GM23338 (cell line): ENCODE results near the gene XIST.
"Not testable (repeated sequence)": the region's sequence is repeated elsewhere in the genome, so short reads cannot be mapped to it uniquely, and the experiment has no call there.

Experiments
- CREB1 ChIP-seq: fragments of 250-450 bp; sonication (Bioruptor Pico); IDR thresholded peaks from 2 replicates; pipeline ENCODE4 v1.5.0; 2020; ENCODE audit warnings: low read depth, mild to moderate bottlenecking, moderate library complexity
- ETS1 ChIP-seq: IDR thresholded peaks from 2 replicates; pipeline ENCODE4 v1.6.1; 2016; ENCODE audit warnings: antibody characterized with exemption
- EZH2 ChIP-seq: fragments of 200-600 bp; sonication (generic); IDR thresholded peaks from one replicate; pipeline ENCODE4 v1.8.0; 2017; ENCODE audit warnings: antibody characterized with exemption, mild to moderate bottlenecking, low read depth; ENCODE audit not compliant: unreplicated experiment
- EZH2phosphoT487 ChIP-seq: fragments of 200-600 bp; sonication (generic); IDR thresholded peaks from one replicate; pipeline ENCODE4 v1.8.1; 2018; ENCODE audit warnings: antibody characterized with exemption; ENCODE audit not compliant: unreplicated experiment
- JUNB ChIP-seq: IDR thresholded peaks from one replicate; pipeline ENCODE4 v1.6.1; 2016; ENCODE audit warnings: antibody characterized with exemption; ENCODE audit not compliant: unreplicated experiment
- POLR2AphosphoS5 ChIP-seq: IDR thresholded peaks from 2 replicates; pipeline ENCODE4 v1.6.1; 2016; ENCODE audit warnings: antibody characterized with exemption, low read depth
- REST ChIP-seq: IDR thresholded peaks from one replicate; pipeline ENCODE4 v1.6.1; 2018; ENCODE audit warnings: antibody characterized with exemption; ENCODE audit not compliant: unreplicated experiment
- TF ChIP-seq, protein P1 (sequence below), 2 experiments: fragments of 200-600 bp in 1 of 2; sonication (generic) in 1 of 2; conservative IDR thresholded peaks; 2 replicates each; pipeline versions ENCODE4 v1.5.1 to v1.6.1; 2016 to 2017; ENCODE audit warnings: antibody characterized with exemption in 2 of 2, low read depth in 2 of 2, mild to moderate bottlenecking in 2 of 2, moderate library complexity in 1 of 2

- not testable (repeated sequence) for TF ChIP-seq POLR2AphosphoS5; CREB1 (CRISPR knock-in tag); REST; JUNB; EZH2; EZH2phosphoT487; ETS1
- TF ChIP-seq, protein P1, sequence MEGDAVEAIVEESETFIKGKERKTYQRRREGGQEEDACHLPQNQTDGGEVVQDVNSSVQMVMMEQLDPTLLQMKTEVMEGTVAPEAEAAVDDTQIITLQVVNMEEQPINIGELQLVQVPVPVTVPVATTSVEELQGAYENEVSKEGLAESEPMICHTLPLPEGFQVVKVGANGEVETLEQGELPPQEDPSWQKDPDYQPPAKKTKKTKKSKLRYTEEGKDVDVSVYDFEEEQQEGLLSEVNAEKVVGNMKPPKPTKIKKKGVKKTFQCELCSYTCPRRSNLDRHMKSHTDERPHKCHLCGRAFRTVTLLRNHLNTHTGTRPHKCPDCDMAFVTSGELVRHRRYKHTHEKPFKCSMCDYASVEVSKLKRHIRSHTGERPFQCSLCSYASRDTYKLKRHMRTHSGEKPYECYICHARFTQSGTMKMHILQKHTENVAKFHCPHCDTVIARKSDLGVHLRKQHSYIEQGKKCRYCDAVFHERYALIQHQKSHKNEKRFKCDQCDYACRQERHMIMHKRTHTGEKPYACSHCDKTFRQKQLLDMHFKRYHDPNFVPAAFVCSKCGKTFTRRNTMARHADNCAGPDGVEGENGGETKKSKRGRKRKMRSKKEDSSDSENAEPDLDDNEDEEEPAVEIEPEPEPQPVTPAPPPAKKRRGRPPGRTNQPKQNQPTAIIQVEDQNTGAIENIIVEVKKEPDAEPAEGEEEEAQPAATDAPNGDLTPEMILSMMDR (conservative IDR thresholded peaks at IDR 0.05; ENCODE audit: low read depth in 2 of 2) = not testable (repeated sequence)
Observed at GRCh38 chrX:73819864-73820558, 32.5 kb downstream of the XIST start.
